Measurements from ENCODE around the gene HMGA1. TPM values are rescaled to one million over a fixed set of nuclear protein-coding genes. Genes with fewer than 3 reads are reported as not detected.
A peak's percentile ranks its signal among the peaks of the same experiment; 100 is the strongest.

HMGA1 gene
- total and polyA plus RNA-seq, 2 experiments from 2014 or later: 1,411 to 2,052 TPM

DNA sequence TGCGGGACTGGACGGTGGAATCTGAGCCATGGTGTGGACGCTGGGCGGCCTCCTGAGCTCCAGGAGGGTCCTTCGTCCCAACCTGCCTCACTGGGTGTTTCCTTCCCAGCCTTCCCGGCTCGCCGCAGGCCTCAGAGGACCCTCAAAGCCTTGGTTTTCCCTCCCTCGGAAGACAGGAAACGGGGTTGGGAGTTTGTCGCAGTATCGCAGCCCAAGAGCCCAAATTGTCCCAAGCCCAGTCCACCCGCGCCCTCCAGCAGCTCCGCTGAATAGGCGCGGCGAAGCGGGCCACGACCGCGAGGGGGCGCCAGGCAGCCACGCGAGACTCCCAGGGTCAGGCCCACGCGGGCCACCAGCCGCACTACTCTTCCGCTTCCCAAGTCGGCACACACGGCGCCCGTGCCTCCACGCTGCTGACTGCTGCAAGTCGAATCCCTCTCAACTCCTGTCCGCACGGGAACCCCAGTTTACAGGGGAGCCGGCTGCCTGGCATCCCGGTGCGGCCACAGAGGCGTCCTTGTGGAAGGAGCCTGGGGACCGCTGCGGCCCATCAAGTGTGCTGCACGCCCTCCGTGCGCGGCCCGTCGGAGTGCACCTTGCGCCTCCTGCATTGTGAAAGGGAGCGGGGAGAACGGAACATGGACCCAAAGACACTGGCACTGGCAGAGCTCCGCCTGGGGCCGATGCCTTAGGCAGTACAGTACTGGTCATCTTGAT, 40.4 kb upstream of the HMGA1 start:
- H2AFZ ChIP-seq: peak overlapping the region; percentile 98

More for the DNA sequence above, 40.4 kb upstream of the HMGA1 start:
- Mint-ChIP-seq H3K27me3 (ENCODE audit: insufficient read depth, low read depth, poor library complexity) (peaks cover 12% of the 10 kb centered on the region), H3K4me1 (peaks cover 23% of the 10 kb centered on the region), H3K4me3 (peak overlapping the region; percentile 42; the same call in 1 of the 3 replicates), H3K9me3 (peaks cover 9% of the 10 kb centered on the region), H3K36me3 (ENCODE audit: low read depth) (peaks cover 5% of the 10 kb centered on the region), H3K27ac (no peak overlapping the region)
- Histone ChIP-seq H3K79me2 (replicated peaks; ENCODE audit: insufficient read depth) (no peaks in the 10 kb centered on the region), H3K4me3 (peak overlapping the region; percentile 47), H3K9me2 (ENCODE audit: insufficient read depth) (no peaks in the 10 kb centered on the region), H3K4me1 (ENCODE audit: insufficient read depth) (no peaks in the 10 kb centered on the region; the same call in 1 of the 2 replicates), H3F3A (replicated peaks; ENCODE audit: low read depth) (peaks cover 15% of the 10 kb centered on the region; the same call in 1 of the 2 replicates), H3K36me3 (ENCODE audit: insufficient read depth) (no peaks in the 10 kb centered on the region), H3K27ac (ENCODE audit: low read depth) (no peak overlapping the region), H3K4me2 (peak overlapping the region; percentile 76), H3K27me3 (ENCODE audit: insufficient read depth) (0 out of 2 replicates have a peak, but pooled peaks cover 5% of the 10 kb centered on the region), H4K20me1 (replicated peaks; ENCODE audit: insufficient read depth) (no peaks in the 10 kb centered on the region)
- peak; percentile 78 for ATAC-seq
- DNase-seq (ENCODE audit: low spot score): peak; percentile 83
- TF ChIP-seq, protein P1, sequence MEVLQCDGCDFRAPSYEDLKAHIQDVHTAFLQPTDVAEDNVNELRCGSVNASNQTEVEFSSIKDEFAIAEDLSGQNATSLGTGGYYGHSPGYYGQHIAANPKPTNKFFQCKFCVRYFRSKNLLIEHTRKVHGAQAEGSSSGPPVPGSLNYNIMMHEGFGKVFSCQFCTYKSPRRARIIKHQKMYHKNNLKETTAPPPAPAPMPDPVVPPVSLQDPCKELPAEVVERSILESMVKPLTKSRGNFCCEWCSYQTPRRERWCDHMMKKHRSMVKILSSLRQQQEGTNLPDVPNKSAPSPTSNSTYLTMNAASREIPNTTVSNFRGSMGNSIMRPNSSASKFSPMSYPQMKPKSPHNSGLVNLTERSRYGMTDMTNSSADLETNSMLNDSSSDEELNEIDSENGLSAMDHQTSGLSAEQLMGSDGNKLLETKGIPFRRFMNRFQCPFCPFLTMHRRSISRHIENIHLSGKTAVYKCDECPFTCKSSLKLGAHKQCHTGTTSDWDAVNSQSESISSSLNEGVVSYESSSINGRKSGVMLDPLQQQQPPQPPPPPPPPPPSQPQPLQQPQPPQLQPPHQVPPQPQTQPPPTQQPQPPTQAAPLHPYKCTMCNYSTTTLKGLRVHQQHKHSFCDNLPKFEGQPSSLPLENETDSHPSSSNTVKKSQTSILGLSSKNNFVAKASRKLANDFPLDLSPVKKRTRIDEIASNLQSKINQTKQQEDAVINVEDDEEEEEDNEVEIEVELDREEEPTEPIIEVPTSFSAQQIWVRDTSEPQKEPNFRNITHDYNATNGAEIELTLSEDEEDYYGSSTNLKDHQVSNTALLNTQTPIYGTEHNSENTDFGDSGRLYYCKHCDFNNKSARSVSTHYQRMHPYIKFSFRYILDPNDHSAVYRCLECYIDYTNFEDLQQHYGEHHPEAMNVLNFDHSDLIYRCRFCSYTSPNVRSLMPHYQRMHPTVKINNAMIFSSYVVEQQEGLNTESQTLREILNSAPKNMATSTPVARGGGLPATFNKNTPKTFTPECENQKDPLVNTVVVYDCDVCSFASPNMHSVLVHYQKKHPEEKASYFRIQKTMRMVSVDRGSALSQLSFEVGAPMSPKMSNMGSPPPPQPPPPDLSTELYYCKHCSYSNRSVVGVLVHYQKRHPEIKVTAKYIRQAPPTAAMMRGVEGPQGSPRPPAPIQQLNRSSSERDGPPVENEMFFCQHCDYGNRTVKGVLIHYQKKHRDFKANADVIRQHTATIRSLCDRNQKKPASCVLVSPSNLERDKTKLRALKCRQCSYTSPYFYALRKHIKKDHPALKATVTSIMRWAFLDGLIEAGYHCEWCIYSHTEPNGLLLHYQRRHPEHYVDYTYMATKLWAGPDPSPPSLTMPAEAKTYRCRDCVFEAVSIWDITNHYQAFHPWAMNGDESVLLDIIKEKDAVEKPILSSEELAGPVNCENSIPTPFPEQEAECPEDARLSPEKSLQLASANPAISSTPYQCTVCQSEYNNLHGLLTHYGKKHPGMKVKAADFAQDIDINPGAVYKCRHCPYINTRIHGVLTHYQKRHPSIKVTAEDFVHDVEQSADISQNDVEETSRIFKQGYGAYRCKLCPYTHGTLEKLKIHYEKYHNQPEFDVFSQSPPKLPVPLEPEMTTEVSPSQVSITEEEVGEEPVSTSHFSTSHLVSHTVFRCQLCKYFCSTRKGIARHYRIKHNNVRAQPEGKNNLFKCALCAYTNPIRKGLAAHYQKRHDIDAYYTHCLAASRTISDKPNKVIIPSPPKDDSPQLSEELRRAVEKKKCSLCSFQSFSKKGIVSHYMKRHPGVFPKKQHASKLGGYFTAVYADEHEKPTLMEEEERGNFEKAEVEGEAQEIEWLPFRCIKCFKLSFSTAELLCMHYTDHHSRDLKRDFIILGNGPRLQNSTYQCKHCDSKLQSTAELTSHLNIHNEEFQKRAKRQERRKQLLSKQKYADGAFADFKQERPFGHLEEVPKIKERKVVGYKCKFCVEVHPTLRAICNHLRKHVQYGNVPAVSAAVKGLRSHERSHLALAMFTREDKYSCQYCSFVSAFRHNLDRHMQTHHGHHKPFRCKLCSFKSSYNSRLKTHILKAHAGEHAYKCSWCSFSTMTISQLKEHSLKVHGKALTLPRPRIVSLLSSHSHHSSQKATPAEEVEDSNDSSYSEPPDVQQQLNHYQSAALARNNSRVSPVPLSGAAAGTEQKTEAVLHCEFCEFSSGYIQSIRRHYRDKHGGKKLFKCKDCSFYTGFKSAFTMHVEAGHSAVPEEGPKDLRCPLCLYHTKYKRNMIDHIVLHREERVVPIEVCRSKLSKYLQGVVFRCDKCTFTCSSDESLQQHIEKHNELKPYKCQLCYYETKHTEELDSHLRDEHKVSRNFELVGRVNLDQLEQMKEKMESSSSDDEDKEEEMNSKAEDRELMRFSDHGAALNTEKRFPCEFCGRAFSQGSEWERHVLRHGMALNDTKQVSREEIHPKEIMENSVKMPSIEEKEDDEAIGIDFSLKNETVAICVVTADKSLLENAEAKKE (CRISPR knock-in tag; IDR thresholded peaks at IDR 0.05): no peak
- TF ChIP-seq CREB1 (CRISPR knock-in tag; IDR thresholded peaks at IDR 0.05; ENCODE audit: low read depth): 0 out of 2 replicates have a peak, but pooled peaks have one; percentile 11
- TF ChIP-seq, protein P2, sequence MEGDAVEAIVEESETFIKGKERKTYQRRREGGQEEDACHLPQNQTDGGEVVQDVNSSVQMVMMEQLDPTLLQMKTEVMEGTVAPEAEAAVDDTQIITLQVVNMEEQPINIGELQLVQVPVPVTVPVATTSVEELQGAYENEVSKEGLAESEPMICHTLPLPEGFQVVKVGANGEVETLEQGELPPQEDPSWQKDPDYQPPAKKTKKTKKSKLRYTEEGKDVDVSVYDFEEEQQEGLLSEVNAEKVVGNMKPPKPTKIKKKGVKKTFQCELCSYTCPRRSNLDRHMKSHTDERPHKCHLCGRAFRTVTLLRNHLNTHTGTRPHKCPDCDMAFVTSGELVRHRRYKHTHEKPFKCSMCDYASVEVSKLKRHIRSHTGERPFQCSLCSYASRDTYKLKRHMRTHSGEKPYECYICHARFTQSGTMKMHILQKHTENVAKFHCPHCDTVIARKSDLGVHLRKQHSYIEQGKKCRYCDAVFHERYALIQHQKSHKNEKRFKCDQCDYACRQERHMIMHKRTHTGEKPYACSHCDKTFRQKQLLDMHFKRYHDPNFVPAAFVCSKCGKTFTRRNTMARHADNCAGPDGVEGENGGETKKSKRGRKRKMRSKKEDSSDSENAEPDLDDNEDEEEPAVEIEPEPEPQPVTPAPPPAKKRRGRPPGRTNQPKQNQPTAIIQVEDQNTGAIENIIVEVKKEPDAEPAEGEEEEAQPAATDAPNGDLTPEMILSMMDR (conservative IDR thresholded peaks at IDR 0.05; ENCODE audit: low read depth in 2 of 2): peak; percentile 72 to 88
